Mesothelial cell of epicardium (in vitro differentiated cells): Measurements from ENCODE around the gene RPL23. TPM values are rescaled to one million over a fixed set of nuclear protein-coding genes. Genes with fewer than 3 reads are reported as not detected.

Experiments used
- DNase-seq, 2 experiments: peaks; one replicate each; pipeline ENCODE4 v3.0.0; 2021; ENCODE audit warnings: low spot score in 2 of 2; ENCODE audit not compliant: unreplicated experiment in 2 of 2
- H3K27ac Mint-ChIP-seq: 2 replicates; pipeline ENCODE4 v1.8.0; 2021; ENCODE audit warnings: mixed read lengths
- H3K27me3 Mint-ChIP-seq: 2 replicates; pipeline ENCODE4 v1.8.0; 2021; ENCODE audit warnings: low read depth, mixed read lengths
- H3K36me3 Mint-ChIP-seq: 2 replicates; pipeline ENCODE4 v1.8.0; 2021; ENCODE audit warnings: mixed read lengths
- H3K4me1 Mint-ChIP-seq: 2 replicates; pipeline ENCODE4 v1.8.0; 2021; ENCODE audit warnings: mixed read lengths
- H3K4me3 Mint-ChIP-seq: 2 replicates; pipeline ENCODE4 v1.8.0; 2021; ENCODE audit warnings: mild to moderate bottlenecking, moderate library complexity, mixed read lengths
- H3K9me3 Mint-ChIP-seq: 2 replicates; pipeline ENCODE4 v1.8.0; 2021; ENCODE audit warnings: mixed read lengths
- total RNA-seq: library from RNA; stranded (reverse); gene quantifications from 3 replicates; pipeline ENCODE4 v1.2.1, GENCODE V29; 2021
- TF ChIP-seq, protein P1 (sequence below): fragments of 200-600 bp; sonication (generic); IDR thresholded peaks from one replicate; pipeline ENCODE4 v1.5.0; 2021; ENCODE audit warnings: antibody characterized with exemption; ENCODE audit not compliant: unreplicated experiment

Gene RPL23
- total RNA-seq, 1 donor from 2014 or later = 1,597 TPM

DNA sequence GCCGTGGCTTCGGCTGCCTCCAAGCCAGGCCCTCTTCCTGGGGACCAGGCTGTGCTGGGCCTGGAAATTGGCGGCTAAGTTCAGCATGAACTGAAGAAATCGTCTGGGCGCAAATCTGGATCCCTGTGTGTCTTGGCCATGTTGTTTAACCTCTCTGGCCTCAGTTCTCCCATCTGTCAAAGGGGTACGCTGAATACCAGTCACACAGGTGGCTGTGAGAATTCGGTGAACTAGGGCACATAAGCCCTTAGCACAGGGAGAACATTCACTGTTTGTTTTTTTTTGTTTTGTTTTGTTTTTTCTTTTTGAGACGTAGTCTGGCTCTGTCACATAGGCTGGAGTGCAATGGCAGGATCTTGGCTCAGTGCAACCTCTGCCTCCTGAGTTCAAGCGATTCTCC lies 35.3 kb upstream of the RPL23 start:
- peaks cover 21% of the 10 kb centered on the region for H3K36me3 Mint-ChIP-seq
- no peak overlapping the region for H3K4me3 Mint-ChIP-seq
- H3K4me1 Mint-ChIP-seq = peaks cover 17% of the 10 kb centered on the region
- H3K27me3 Mint-ChIP-seq = no peaks in the 10 kb centered on the region
- H3K9me3 Mint-ChIP-seq = no peaks in the 10 kb centered on the region
- no peak for DNase-seq
- no peak overlapping the region for H3K27ac Mint-ChIP-seq
- TF ChIP-seq, protein P1, sequence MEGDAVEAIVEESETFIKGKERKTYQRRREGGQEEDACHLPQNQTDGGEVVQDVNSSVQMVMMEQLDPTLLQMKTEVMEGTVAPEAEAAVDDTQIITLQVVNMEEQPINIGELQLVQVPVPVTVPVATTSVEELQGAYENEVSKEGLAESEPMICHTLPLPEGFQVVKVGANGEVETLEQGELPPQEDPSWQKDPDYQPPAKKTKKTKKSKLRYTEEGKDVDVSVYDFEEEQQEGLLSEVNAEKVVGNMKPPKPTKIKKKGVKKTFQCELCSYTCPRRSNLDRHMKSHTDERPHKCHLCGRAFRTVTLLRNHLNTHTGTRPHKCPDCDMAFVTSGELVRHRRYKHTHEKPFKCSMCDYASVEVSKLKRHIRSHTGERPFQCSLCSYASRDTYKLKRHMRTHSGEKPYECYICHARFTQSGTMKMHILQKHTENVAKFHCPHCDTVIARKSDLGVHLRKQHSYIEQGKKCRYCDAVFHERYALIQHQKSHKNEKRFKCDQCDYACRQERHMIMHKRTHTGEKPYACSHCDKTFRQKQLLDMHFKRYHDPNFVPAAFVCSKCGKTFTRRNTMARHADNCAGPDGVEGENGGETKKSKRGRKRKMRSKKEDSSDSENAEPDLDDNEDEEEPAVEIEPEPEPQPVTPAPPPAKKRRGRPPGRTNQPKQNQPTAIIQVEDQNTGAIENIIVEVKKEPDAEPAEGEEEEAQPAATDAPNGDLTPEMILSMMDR = no peak

GRCh38 chr17:38886643-38887010 lies 33.1 kb upstream of the RPL23 start:
- Mint-ChIP-seq H3K9me3 (no peaks in the 10 kb centered on the region), H3K36me3 (peaks cover 21% of the 10 kb centered on the region), H3K4me1 (peaks cover 38% of the 10 kb centered on the region), H3K27me3 (no peaks in the 10 kb centered on the region), H3K27ac (no peak overlapping the region), H3K4me3 (no peak overlapping the region)
- DNase-seq = no peak
- TF ChIP-seq, protein P1 = no peak

GRCh38 chr17:38885728-38886642 lies 32.5 kb upstream of the RPL23 start:
- Mint-ChIP-seq H3K27me3 (no peaks in the 10 kb centered on the region), H3K27ac (peak overlapping the region; percentile 70), H3K36me3 (peaks cover 19% of the 10 kb centered on the region), H3K4me3 (no peak overlapping the region), H3K4me1 (peaks cover 45% of the 10 kb centered on the region), H3K9me3 (no peaks in the 10 kb centered on the region)
- DNase-seq = no peak
- TF ChIP-seq, protein P1 = no peak

- no peaks in the 10 kb centered on the region for H3K9me3 Mint-ChIP-seq
- TF ChIP-seq, protein P1 = no peak
- DNase-seq = no peak
- peaks cover 19% of the 10 kb centered on the region for H3K36me3 Mint-ChIP-seq
- no peaks in the 10 kb centered on the region for H3K27me3 Mint-ChIP-seq
- peak overlapping the region; percentile 70 for H3K27ac Mint-ChIP-seq
- H3K4me3 Mint-ChIP-seq = no peak overlapping the region
- peaks cover 53% of the 10 kb centered on the region for H3K4me1 Mint-ChIP-seq
These were observed 31.7 kb upstream of the RPL23 start for GRCh38 chr17:38885044-38885727.

- Mint-ChIP-seq H3K4me1 (peaks cover 61% of the 10 kb centered on the region), H3K27ac (peak overlapping the region; percentile 84), H3K9me3 (no peaks in the 10 kb centered on the region), H3K27me3 (no peaks in the 10 kb centered on the region), H3K4me3 (peak overlapping the region; percentile 20), H3K36me3 (peaks cover 16% of the 10 kb centered on the region)
- TF ChIP-seq, protein P1 = no peak
- DNase-seq = no peak
These were observed 30.3 kb upstream of the RPL23 start for GRCh38 chr17:38883592-38884526.
